CD4-positive, alpha-beta T cell treated with Interleukin-4 for 1 hour (primary cell): ENCODE results near the gene SLC25A43.

Experiments
- DNase-seq, 2 donors: peaks; one replicate each; pipeline ENCODE4 v3.0.0-alpha.2; 2020 to 2022

Gene SLC25A43

DNA sequence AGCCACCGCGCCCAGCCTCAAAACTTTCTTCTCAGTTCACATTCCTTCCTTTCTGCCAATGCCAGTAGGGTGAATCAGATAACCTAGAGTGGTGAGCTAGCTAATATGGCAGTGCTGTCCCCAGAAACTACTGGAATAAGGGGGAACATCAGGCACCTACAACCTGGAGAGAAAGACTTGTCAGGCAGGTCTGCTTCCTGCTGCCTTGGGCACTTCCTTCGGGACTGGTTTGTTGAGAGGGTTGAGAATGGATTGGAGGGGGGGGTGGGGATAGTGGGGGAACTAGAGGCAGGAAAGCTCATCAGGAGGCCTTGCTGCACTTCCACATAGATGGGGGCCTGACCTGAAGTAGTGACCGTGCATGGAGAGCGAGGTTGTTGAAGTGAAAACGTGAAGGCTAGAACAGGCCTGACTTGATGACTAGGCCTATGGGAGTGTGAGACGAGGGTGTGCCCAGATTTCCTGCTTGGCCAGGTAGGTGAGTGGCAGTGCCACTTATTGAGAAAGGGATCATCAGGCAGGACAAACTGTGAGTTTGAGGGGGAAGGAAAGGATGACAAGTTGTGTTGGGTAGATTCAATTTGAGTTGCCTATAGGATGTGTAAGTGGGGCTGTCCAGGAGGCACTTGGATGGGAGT is 102.5 kb downstream of the SLC25A43 start:
- DNase-seq: no peak

DNA sequence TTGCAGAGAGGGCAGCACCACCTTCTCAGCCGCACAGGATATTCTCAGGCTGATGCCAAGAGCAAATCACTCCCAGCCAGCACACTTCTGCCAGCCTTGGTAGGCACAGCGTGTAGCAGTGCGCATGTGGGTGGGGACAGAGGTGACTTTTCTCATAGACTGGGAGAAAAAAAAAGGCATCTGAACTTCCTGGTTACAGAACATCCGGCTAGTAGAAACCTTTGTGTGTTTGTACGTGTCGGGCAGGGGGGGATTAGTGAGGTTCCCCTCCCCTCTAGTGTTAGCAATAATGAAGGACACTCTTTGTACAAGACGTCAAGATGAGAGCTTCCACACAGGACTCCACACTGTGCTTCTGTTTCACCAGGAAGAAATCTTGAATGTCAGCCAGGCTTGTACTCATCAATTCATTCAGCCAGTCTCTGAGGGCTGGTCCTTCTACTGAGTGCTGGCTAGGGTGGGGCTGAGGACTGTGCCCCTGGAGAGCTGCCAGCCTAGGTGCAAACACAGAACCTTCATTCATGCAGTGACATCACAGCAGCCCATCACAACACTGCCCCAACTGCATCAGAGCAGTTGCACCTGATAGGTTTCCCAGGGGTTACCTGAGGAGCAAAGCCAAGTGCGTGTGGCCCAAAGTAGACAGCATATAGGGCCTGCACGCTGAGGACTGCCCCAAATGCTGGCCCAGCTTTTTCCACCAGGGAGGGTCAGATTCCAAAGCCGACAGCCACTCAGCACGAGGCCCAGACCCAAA is 103.8 kb downstream of the SLC25A43 start:
- peak; percentile 46 to 57 for DNase-seq

- DNase-seq: no peak
Observed at GRCh38 chrX:119503484-119503861, 104.3 kb downstream of the SLC25A43 start.
